B cell (primary cell): ENCODE measurements around the gene SIAH3. TPM values are rescaled to one million over a fixed set of nuclear protein-coding genes. Genes with fewer than 3 reads are reported as not detected.

Experiments
- ATAC-seq: fragments of 200-7000 bp; cut with Tn5 transposase; one replicate; pipeline ENCODE4 v1.10.0; 2021; ENCODE audit warnings: low read depth, mild to moderate bottlenecking, moderate number of reproducible peaks, moderate library complexity
- CTCF ChIA-PET: fragments of 350-600 bp; sonication (Branson Sonifier 250); formaldehyde crosslinking; loops from one replicate; lab custom pipeline; 2021; ENCODE audit warnings: antibody characterized with exemption, inconsistent platforms; lab: Charles Lee
- POLR2A ChIA-PET: fragments of 350-600 bp; sonication (Branson Sonifier 250); formaldehyde crosslinking; loops from one replicate; lab custom pipeline; 2021; ENCODE audit warnings: antibody characterized with exemption; lab: Charles Lee
- DNase-seq: peaks from one replicate; pipeline ENCODE4 v3.0.0; 2013
- H2AFZ ChIP-seq: 2 replicates; pipeline ENCODE4 v1.6.1; 2012; ENCODE audit warnings: mild to moderate bottlenecking, low read depth, low read length; ENCODE audit not compliant: insufficient read depth, poor library complexity, severe bottlenecking
- H3K27ac ChIP-seq, 2 donors: 1 replicate in 1 of 2; 2 replicates in 1 of 2; pipeline ENCODE4 v1.5.1; 2012 to 2013; ENCODE audit warnings: low read length in 2 of 2, mild to moderate bottlenecking in 2 of 2, moderate library complexity in 1 of 2
- H3K27me3 ChIP-seq, 4 experiments: fragments of 200-600 bp in 1 of 4; sonication (generic) in 1 of 4; replicated peaks in 1 of 4; 1 replicate in 2 of 4; 2 replicates in 2 of 4; pipeline versions ENCODE4 v1.6.1 to v1.7.0; 2013 to 2016; ENCODE audit warnings: low read length in 3 of 4, mild to moderate bottlenecking in 2 of 4, mixed read lengths in 1 of 4, moderate library complexity in 1 of 4; ENCODE audit not compliant: insufficient read depth in 4 of 4, control insufficient read depth in 3 of 4; ENCODE audit errors: control extremely low read depth in 1 of 4
- H3K36me3 ChIP-seq, 2 experiments: replicated peaks in 1 of 2; 1 replicate in 1 of 2; 2 replicates in 1 of 2; pipeline versions ENCODE4 v1.6.1 to v1.7.1; 2013; ENCODE audit warnings: low read length in 1 of 2; ENCODE audit not compliant: insufficient read depth in 2 of 2, control insufficient read depth in 1 of 2; ENCODE audit errors: control extremely low read depth in 1 of 2, extremely low read depth in 1 of 2
- H3K4me1 ChIP-seq, 2 donors: fragments of 200-600 bp in 1 of 2; sonication (generic) in 1 of 2; 1 replicate in 1 of 2; 2 replicates in 1 of 2; pipeline versions ENCODE4 v1.5.1 to v1.6.1; 2013 to 2017; ENCODE audit warnings: low read length in 2 of 2; ENCODE audit not compliant: control insufficient read depth in 2 of 2, insufficient read depth in 2 of 2
- H3K4me2 ChIP-seq: replicated peaks from 2 replicates; pipeline ENCODE3; 2012; ENCODE audit warnings: mild to moderate bottlenecking, low read depth, low read length; ENCODE audit not compliant: poor library complexity, severe bottlenecking
- H3K4me3 ChIP-seq, 5 experiments: fragments of 200-600 bp in 1 of 5; sonication (generic) in 1 of 5; 1 replicate in 3 of 5; 2 replicates in 2 of 5; pipeline versions ENCODE4 v1.5.1 to v1.7.0; 2011 to 2016; ENCODE audit warnings: low read length in 4 of 5, mild to moderate bottlenecking in 4 of 5, low read depth in 2 of 5, control low read depth in 1 of 5, moderate library complexity in 1 of 5; ENCODE audit not compliant: insufficient read depth in 1 of 5; ENCODE audit errors: control extremely low read depth in 1 of 5, extremely low read depth in 1 of 5
- H3K79me2 ChIP-seq: fragments of 200-600 bp; sonication (generic); one replicate; pipeline ENCODE4 v1.6.0; 2016; ENCODE audit warnings: low read length; ENCODE audit not compliant: control insufficient read depth, insufficient read depth
- H3K9ac ChIP-seq: fragments of 200-600 bp; sonication (generic); 2 replicates; pipeline ENCODE4 v1.6.1; 2017; ENCODE audit warnings: mild to moderate bottlenecking, low read length, moderate library complexity
- H3K9me3 ChIP-seq, 3 donors: one replicate each; pipeline versions ENCODE4 v1.6.1 to v1.7.1; 2013; ENCODE audit warnings: low read length in 2 of 3; ENCODE audit not compliant: control insufficient read depth in 2 of 3, insufficient read depth in 1 of 3; ENCODE audit errors: control extremely low read depth in 1 of 3
- H4K20me1 ChIP-seq: 2 replicates; pipeline ENCODE4 v1.6.0; 2012; ENCODE audit warnings: mild to moderate bottlenecking, low read length; ENCODE audit not compliant: insufficient read depth, control insufficient read depth, poor library complexity, severe bottlenecking
- H3K27ac Mint-ChIP-seq: one replicate; pipeline ENCODE4 v1.8.0; 2021; ENCODE audit warnings: mixed read lengths
- H3K27me3 Mint-ChIP-seq: one replicate; pipeline ENCODE4 v1.8.0; 2021; ENCODE audit warnings: mixed read lengths
- H3K4me1 Mint-ChIP-seq: one replicate; pipeline ENCODE4 v1.8.0; 2021; ENCODE audit warnings: mixed read lengths
- H3K4me3 Mint-ChIP-seq: one replicate; pipeline ENCODE4 v1.8.0; 2021; ENCODE audit warnings: mixed read lengths
- H3K9me3 Mint-ChIP-seq: one replicate; pipeline ENCODE4 v1.8.0; 2022; ENCODE audit warnings: mixed read lengths; ENCODE audit not compliant: insufficient read depth
- CTCF ChIP-seq: fragments of 200-600 bp; IDR thresholded peaks from one replicate; pipeline ENCODE4 v1.8.0; 2022; ENCODE audit warnings: antibody characterized with exemption, mild to moderate bottlenecking
- EZH2 ChIP-seq: IDR thresholded peaks from 2 replicates; pipeline ENCODE4 v1.6.1; 2012; ENCODE audit warnings: borderline replicate concordance, low read depth, mild to moderate bottlenecking, moderate library complexity, low read length; ENCODE audit not compliant: insufficient read depth, poor library complexity, severe bottlenecking
- WGBS: methylation state at CpG from one replicate; pipeline ENCODE4 v1.1.5; 2013; ENCODE audit warnings: missing lambda C conversion rate; ENCODE audit not compliant: insufficient coverage; 5-methylcytosine and 5-hydroxymethylcytosine counted together
- intact Hi-C: fragments of 100-400 bp; cut with micrococcal nuclease; formaldehyde crosslinking; loops from one replicate; pipeline ENCODE4 v1.10.0; 2022
- polyA plus RNA-seq: library from polyadenylated mRNA; depleted of rRNA; stranded (reverse); fragments of >200 nt; gene quantifications from 2 replicates; pipeline ENCODE4 v1.2.3, GENCODE V29; 2012
- total RNA-seq, 2 donors: library from RNA; stranded (reverse); fragments of 120-200 nt in 1 of 2; gene quantifications; 1 replicate in 1 of 2; 2 replicates in 1 of 2; pipeline versions ENCODE4 v1.2.3 to v1.2.4, GENCODE V29; 2013 to 2022

SIAH3 gene
- total and polyA plus RNA-seq, 2 donors (not counting 1 experiment from before 2014, with no cell fraction given): not detected

- Histone ChIP-seq H4K20me1 (no peaks in the 10 kb centered on the region), H3K36me3 (no peaks in the 10 kb centered on the region), H3K27ac (no peak overlapping the region), H3K4me2 (no peak overlapping the region), H2AFZ (no peak overlapping the region), H3K27me3 (peaks cover 0 to 38% (median 10%) of the 10 kb centered on the region in 4 experiments), H3K79me2 (no peaks in the 10 kb centered on the region), H3K9ac (no peak overlapping the region), H3K9me3 (no peaks in the 10 kb centered on the region), H3K4me1 (peaks cover 29 to 30% of the 10 kb centered on the region in 2 donors), H3K4me3 (no peak overlapping the region)
- intact Hi-C loops: no loop called here
- peaks cover 51% of the 10 kb centered on the region for H3K27me3 Mint-ChIP-seq
- ATAC-seq (no peak), DNase-seq (no peak)
- no peak overlapping the region for H3K27ac Mint-ChIP-seq
- TF ChIP-seq CTCF (no peak), EZH2 (no peak)
- ChIA-PET CTCF (interaction anchor here (0.7 kb wide), 1 partner anchor 22 kb away, joined by 3 read pairs; no protein-coding TSS in a partner anchor), POLR2A (no interaction called here)
- H3K9me3 Mint-ChIP-seq: no peaks in the 10 kb centered on the region
- WGBS: 98% methylated on average over 6 of the region's 8 CpGs
- no peak overlapping the region for H3K4me3 Mint-ChIP-seq
- H3K4me1 Mint-ChIP-seq: peaks cover 26% of the 10 kb centered on the region
Observed at GRCh38 chr13:45846681-45847080, 4.9 kb downstream of the SIAH3 start.

GRCh38 chr13:45838171-45838745 lies 13.3 kb downstream of the SIAH3 start:
- Histone ChIP-seq H3K9ac (no peak overlapping the region), H3K27me3 (peaks cover 0 to 3% (median 0%) of the 10 kb centered on the region in 4 experiments), H3K4me2 (no peak overlapping the region), H3K36me3 (no peaks in the 10 kb centered on the region), H2AFZ (no peak overlapping the region), H3K79me2 (no peaks in the 10 kb centered on the region), H3K4me1 (no peaks in the 10 kb centered on the region), H3K9me3 (no peaks in the 10 kb centered on the region), H4K20me1 (no peaks in the 10 kb centered on the region), H3K4me3 (no peak overlapping the region), H3K27ac (no peak overlapping the region)
- ChIA-PET CTCF (no interaction called here), POLR2A (no interaction called here)
- no peaks in the 10 kb centered on the region for H3K9me3 Mint-ChIP-seq
- DNase-seq (no peak), ATAC-seq (no peak)
- H3K27ac Mint-ChIP-seq: no peak overlapping the region
- intact Hi-C loops: no loop called here
- H3K27me3 Mint-ChIP-seq: no peaks in the 10 kb centered on the region
- no peak for TF ChIP-seq EZH2
- TF ChIP-seq CTCF: no peak
- WGBS: 67% methylated on average over 7 of the region's 12 CpGs
- no peaks in the 10 kb centered on the region for H3K4me1 Mint-ChIP-seq
- H3K4me3 Mint-ChIP-seq: no peak overlapping the region
